LNCaP clone FGC (cell line): ENCODE results near the gene KCNH6.

Experiments used
- DNase-seq: peaks from one replicate; pipeline ENCODE4 v3.0.0-alpha.2; 2011; ENCODE audit warnings: low read depth
- H3K4me3 ChIP-seq: 2 replicates; pipeline ENCODE4 v1.5.1; 2011; ENCODE audit warnings: mild to moderate bottlenecking, low read depth, low read length, control low read depth
- TF ChIP-seq, protein P1 (sequence below): IDR thresholded peaks from 2 replicates; pipeline ENCODE4 v1.5.1; 2012; ENCODE audit warnings: mild to moderate bottlenecking; ENCODE audit not compliant: control insufficient read depth, insufficient read depth; ENCODE audit errors: extremely low read depth

The KCNH6 gene

DNA sequence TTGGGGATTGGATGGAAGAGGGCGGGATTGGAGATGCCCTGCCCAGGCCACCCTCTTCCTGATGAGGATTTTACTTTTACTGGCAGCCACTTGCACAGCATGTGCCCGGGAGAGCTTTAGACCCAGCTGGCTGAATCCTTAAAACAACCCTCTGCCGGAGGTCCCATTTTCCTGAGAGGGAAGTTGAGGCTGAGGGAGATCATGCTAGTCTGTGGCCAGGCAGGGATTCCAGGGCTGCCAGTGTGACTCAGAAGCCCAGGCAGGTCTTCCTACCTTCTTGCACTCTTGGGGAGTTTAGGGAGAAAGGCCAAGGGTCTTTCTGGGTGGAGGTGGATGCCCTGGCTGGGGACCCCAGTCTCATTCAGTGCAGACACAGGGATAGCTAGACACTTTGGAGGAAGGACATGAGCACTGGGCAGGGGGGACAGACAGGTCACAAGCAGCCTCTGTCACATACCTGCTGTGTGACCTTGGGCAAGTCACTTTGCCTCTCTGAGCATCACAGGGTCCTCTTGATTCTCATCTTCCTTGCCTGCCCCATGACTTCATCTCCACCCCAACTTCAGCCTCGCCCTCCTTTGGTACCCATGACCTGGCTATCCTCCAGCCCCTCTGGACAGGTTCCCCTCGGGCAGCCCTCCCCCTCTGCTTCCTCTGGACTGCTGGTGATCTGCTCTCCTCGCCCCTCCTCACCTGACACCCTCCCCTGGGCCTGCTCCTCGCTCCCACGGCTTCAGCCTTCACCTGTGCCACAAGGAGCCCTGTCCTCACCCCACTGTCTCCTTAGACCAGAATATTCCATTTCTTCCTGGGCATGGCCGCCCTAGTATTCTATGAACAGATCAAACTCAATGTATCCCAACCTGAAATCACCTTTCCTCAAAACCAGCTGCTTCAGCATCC is 15.8 kb downstream of the KCNH6 start:
- DNase-seq = no peak
- TF ChIP-seq, protein P1, sequence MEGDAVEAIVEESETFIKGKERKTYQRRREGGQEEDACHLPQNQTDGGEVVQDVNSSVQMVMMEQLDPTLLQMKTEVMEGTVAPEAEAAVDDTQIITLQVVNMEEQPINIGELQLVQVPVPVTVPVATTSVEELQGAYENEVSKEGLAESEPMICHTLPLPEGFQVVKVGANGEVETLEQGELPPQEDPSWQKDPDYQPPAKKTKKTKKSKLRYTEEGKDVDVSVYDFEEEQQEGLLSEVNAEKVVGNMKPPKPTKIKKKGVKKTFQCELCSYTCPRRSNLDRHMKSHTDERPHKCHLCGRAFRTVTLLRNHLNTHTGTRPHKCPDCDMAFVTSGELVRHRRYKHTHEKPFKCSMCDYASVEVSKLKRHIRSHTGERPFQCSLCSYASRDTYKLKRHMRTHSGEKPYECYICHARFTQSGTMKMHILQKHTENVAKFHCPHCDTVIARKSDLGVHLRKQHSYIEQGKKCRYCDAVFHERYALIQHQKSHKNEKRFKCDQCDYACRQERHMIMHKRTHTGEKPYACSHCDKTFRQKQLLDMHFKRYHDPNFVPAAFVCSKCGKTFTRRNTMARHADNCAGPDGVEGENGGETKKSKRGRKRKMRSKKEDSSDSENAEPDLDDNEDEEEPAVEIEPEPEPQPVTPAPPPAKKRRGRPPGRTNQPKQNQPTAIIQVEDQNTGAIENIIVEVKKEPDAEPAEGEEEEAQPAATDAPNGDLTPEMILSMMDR = no peak
- H3K4me3 ChIP-seq = no peak overlapping the region

DNA sequence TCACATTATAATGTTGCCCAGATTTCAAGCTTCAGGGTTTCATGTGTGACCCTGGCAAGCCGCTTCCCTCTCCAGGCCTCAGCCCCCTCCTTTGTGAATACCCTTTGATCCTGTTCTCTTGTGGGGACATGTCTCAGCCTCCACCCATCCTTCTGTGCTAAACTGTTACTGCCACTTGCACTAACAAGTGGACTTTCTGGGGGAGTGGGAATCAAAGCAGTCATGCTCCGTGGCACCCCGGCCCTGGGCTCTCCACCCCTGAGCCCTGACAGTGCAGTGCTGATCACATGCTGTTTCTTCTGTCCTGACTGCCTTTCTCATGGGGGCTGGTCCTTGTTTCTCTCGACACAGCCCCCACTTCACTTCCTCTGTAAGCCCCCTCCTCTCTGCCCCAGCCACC is 17.4 kb downstream of the KCNH6 start:
- no peak for DNase-seq
- TF ChIP-seq, protein P1 = no peak
- no peak overlapping the region for H3K4me3 ChIP-seq

DNA sequence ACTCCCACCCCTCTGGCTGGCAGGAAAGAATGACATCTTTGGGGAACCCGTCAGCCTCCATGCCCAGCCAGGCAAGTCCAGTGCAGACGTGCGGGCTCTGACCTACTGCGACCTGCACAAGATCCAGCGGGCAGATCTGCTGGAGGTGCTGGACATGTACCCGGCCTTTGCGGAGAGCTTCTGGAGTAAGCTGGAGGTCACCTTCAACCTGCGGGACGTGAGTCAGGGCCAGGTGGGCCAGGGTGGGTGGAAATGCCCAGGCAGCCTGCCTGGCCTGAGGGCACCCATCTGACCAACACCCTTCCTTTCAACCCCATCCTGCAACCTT is 19.0 kb downstream of the KCNH6 start:
- TF ChIP-seq, protein P1 = no peak
- H3K4me3 ChIP-seq = no peak overlapping the region
- no peak for DNase-seq

DNA sequence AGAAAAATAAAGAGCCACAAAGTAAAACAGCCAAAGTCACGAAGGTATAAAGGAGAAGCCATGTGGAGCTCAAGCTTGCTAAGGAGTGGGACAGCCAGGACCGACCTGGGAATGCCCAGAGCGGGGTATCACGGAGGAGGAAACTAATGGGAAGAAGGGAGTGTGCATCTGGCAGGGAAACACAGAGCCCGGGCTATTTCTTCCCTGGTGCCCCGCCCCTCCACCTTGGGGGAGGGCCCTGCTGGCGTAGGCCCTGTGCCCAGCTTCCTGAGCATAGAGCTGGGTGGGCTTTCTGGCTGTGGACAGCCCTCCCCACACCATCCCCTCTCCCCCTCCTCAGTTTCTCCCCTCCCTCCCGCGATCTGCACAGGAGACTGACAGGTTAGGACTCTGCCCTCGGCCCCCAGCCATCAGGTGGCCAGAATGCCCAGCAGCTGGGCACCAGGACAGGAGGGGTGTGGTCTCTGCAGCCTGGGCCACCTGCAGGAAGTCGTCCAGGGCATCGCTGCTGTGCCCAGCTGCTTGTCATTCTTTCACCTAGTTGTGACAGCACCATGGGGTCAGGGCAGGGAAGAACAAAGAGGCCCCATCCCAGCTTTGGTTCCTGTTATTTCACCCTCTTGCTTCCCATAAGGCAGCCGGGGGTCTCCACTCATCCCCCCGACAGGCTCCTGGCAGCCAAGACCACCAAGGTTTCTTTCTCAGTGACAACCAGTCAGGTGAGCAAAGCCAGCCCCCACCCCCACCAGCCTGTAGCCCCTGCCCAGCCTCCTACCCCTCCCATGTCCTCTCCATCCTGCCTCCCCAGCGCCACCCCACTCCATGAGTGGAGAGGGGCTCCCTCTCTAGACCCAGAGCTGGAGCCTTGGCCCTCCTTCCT is 20.0 kb downstream of the KCNH6 start:
- H3K4me3 ChIP-seq = no peak overlapping the region
- TF ChIP-seq, protein P1 = no peak
- DNase-seq = no peak

DNA sequence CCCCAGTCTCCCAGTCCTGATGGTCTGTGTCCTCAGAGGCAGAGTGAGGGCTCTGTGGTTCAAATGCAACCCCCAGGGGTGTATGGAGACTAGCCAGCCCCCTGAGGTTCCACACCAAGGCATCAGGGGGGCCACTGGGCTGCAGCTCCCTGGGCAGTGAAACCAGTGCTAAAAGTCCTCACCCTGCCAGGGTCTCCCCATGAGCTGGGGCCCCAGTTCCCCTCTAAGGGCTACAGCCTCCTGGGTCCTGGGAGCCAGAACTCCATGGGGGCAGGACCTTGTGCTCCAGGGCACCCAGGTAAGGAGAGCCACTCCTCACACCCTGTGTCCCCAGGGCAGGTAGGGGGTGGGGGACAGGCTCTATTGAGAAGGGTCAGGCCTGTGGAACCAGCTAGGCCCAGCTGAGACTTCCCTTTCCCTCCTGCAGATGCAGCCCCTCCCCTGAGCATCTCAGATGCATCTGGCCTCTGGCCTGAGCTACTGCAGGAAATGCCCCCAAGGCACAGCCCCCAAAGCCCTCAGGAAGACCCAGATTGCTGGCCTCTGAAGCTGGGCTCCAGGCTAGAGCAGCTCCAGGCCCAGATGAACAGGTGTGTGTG is 20.8 kb downstream of the KCNH6 start:
- no peak for DNase-seq
- TF ChIP-seq, protein P1 = no peak
- H3K4me3 ChIP-seq = no peak overlapping the region

DNA sequence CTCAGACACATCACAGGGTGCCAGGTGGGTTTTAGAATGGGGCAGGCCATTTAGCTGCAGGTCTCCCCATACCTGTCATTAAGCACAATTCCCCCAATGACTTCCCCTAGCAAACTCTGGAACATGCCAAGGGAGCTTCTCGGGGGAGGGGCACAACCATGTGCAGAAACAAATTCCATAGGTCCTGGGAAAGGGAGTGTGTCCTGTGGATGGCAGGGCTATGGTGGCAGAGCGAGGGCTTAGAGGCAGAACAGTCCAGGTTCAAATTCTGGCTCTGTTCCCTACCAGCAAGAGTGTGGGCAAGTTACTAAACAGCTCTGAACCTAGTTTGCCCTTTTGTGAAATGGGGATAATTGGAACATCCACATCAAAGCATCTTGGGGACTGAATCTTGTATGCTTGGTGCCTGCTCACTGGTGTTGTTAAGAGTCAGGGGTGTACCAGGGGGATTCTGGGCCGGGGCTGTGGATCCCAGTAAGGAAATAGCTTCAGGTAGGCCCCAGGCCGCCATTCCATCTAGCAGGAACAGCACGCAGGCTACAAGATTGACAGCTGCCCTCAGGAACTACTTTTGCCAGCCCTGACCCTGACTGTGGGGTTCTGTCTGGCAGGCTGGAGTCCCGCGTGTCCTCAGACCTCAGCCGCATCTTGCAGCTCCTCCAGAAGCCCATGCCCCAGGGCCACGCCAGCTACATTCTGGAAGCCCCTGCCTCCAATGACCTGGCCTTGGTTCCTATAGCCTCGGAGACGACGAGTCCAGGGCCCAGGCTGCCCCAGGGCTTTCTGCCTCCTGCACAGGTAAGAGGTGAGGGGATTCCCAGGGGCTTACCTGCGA is 21.5 kb downstream of the KCNH6 start:
- TF ChIP-seq, protein P1 = no peak
- H3K4me3 ChIP-seq = no peak overlapping the region
- no peak for DNase-seq
